ENCODE results near the gene RAB3C. TPM values are rescaled to one million over a fixed set of nuclear protein-coding genes. Genes with fewer than 3 reads are reported as not detected.
"Not testable (repeated sequence)": the region's sequence is repeated elsewhere in the genome, so short reads cannot be mapped to it uniquely, and the experiment has no call there.

The RAB3C gene
- total RNA-seq, 1 donor from 2014 or later: not detected

DNA sequence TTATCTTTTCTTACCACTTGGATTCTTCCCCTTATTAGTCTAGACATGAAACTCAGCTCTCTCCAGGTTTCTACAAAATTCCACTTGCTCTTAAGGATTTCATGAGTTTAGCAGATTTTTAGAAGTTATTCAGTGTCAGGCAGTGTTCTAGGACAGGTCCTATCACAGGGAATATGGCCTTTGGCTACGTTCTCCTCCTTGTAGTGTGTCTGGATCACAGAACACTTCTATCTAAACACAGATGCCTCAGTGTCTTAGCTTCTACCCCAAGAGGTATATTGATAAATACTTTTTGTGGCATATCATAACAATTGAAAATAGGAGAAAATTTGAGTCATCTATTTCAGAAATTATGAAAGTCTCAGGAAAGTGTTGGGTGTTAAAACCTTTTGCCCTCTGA, 15.6 kb downstream of the RAB3C start:
- Mint-ChIP-seq H3K36me3 (ENCODE audit: low read depth) (peaks cover 3% of the 10 kb centered on the region), H3K4me1 (ENCODE audit: low read depth) (no peaks in the 10 kb centered on the region), H3K27ac (ENCODE audit: unreplicated experiment) (no peak overlapping the region), H3K9me3 (ENCODE audit: low read depth) (peaks cover 13% of the 10 kb centered on the region), H3K27me3 (ENCODE audit: low read depth) (peaks cover 6% of the 10 kb centered on the region), H3K4me3 (ENCODE audit: unreplicated experiment) (no peak overlapping the region)
- TF ChIP-seq, protein P1, sequence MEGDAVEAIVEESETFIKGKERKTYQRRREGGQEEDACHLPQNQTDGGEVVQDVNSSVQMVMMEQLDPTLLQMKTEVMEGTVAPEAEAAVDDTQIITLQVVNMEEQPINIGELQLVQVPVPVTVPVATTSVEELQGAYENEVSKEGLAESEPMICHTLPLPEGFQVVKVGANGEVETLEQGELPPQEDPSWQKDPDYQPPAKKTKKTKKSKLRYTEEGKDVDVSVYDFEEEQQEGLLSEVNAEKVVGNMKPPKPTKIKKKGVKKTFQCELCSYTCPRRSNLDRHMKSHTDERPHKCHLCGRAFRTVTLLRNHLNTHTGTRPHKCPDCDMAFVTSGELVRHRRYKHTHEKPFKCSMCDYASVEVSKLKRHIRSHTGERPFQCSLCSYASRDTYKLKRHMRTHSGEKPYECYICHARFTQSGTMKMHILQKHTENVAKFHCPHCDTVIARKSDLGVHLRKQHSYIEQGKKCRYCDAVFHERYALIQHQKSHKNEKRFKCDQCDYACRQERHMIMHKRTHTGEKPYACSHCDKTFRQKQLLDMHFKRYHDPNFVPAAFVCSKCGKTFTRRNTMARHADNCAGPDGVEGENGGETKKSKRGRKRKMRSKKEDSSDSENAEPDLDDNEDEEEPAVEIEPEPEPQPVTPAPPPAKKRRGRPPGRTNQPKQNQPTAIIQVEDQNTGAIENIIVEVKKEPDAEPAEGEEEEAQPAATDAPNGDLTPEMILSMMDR (IDR thresholded peaks at IDR 0.05): no peak
- DNase-seq (ENCODE audit: low spot score): no peak

DNA sequence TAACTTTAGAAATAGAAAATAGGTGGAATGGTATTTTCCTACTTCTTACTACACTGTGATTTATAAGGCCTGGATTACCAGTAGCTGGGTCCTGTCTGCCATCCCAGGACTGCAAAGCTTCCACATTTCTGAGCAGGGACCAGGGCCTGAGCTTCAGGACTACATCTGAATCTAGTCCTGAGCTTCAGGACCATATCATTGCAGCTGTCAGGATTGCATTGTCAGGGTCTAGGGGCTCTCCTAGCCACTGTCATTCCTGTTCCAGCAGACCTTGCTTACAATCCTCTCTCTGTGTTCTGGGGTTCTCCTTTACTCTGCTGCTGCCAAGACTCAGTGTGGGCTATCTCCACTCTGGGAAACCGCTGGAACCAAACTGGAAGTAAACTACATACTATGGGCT, 16.3 kb downstream of the RAB3C start:
- no peak for DNase-seq (ENCODE audit: low spot score)
- TF ChIP-seq, protein P1 (IDR thresholded peaks at IDR 0.05): no peak
- Mint-ChIP-seq H3K27ac (ENCODE audit: unreplicated experiment) (no peak overlapping the region), H3K4me1 (ENCODE audit: low read depth) (no peaks in the 10 kb centered on the region), H3K4me3 (ENCODE audit: unreplicated experiment) (no peak overlapping the region), H3K27me3 (ENCODE audit: low read depth) (peaks cover 3% of the 10 kb centered on the region), H3K9me3 (ENCODE audit: low read depth) (peaks cover 15% of the 10 kb centered on the region), H3K36me3 (ENCODE audit: low read depth) (peaks cover 3% of the 10 kb centered on the region)

DNA sequence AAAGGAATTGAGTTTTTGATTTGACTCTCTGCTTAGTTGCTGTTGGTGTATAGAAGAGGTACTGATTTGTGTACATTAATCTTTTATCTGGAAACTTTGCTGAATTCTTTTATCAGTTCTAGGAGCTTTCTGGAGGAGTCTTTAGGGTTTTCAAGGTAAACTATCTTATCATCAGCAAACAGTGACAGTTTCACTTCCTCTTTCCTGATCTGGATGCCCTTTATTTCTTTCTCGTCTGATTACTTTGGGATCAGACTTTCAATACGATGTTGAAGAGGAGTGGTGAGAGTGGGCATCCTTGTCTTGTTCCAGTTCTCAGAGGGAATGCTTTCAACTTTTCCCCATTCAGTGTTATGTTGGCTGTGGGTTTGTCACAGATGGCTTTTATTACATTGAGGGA, 17.7 kb downstream of the RAB3C start:
- H3K36me3 Mint-ChIP-seq (ENCODE audit: low read depth); H3K27me3 Mint-ChIP-seq (ENCODE audit: low read depth): not testable (repeated sequence)

DNA sequence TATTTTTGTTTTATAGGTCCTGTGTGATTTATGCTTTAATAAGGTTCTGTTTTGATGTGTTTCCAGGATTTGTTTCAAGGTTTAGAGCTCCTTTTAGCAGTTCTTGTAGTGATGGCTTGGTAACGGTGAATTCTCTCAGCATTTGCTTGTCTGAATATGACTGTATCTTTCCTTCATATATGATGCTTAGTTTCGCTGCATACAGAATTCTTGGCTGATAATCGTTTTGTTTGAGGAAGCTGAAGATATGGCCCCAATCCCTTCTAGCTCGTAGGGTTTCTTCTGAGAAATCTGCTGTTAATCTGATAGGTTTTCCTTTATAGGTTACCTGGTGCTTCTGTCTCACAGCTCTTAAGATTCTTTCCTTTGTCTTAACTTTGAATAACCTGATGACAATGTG, 20.0 kb downstream of the RAB3C start:
- DNase-seq (ENCODE audit: low spot score); H3K36me3 Mint-ChIP-seq (ENCODE audit: low read depth); H3K4me1 Mint-ChIP-seq (ENCODE audit: low read depth); H3K27me3 Mint-ChIP-seq (ENCODE audit: low read depth); H3K4me3 Mint-ChIP-seq (ENCODE audit: unreplicated experiment); H3K27ac Mint-ChIP-seq (ENCODE audit: unreplicated experiment): not testable (repeated sequence)
- H3K9me3 Mint-ChIP-seq (ENCODE audit: low read depth): peaks cover 19% of the 10 kb centered on the region

More for the DNA sequence above, 17.7 kb downstream of the RAB3C start:
- not testable (repeated sequence) for H3K4me1 Mint-ChIP-seq (ENCODE audit: low read depth); H3K27ac Mint-ChIP-seq (ENCODE audit: unreplicated experiment); DNase-seq (ENCODE audit: low spot score); H3K4me3 Mint-ChIP-seq (ENCODE audit: unreplicated experiment)
- peaks cover 18% of the 10 kb centered on the region for H3K9me3 Mint-ChIP-seq (ENCODE audit: low read depth)

DNA sequence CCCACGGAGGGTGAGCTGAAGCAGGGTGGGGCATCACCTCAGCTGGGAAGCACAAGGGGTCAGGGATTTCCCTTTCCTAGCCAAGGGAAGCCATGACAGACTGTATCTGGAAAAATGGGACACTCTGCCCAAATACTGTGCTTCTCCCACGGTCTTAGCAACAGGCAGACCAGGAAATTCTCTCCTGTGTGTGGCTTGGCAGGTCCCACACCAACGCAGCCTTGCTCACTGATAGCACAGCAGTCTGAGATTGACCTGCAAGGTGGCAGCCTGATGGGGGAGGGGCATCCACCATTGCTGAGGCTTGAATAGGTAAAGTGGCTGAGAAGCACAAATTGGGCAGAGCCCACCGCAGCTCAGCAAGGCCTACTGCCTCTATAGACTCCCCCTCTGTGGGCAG, 23.2 kb downstream of the RAB3C start:
- peaks cover 3% of the 10 kb centered on the region for H3K36me3 Mint-ChIP-seq (ENCODE audit: low read depth)
- H3K4me3 Mint-ChIP-seq (ENCODE audit: unreplicated experiment): no peak overlapping the region
- peaks cover 26% of the 10 kb centered on the region for H3K9me3 Mint-ChIP-seq (ENCODE audit: low read depth)
- no peak for DNase-seq (ENCODE audit: low spot score)
- H3K27me3 Mint-ChIP-seq (ENCODE audit: low read depth): peaks cover 2% of the 10 kb centered on the region
- TF ChIP-seq, protein P1 (IDR thresholded peaks at IDR 0.05): no peak
- no peaks in the 10 kb centered on the region for H3K4me1 Mint-ChIP-seq (ENCODE audit: low read depth)
- H3K27ac Mint-ChIP-seq (ENCODE audit: unreplicated experiment): no peak overlapping the region

DNA sequence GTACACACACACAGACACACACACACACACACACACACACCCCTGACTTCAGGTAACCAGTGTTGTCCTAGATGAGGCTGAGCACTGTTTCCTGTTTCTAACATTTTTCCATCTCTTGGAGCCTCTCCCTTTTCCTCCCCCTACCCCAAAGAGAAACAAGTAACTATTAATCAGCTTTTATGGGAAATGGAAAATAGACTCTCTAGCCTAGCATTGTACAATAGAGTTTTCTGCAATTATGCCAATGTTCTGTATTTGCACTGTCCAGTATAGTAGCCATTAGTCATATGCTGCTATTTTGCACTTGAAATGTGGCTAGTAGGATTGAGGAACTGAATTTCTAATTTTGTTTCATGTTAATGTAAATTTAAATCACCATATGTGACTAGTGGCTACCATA, 33.1 kb downstream of the RAB3C start:
- DNase-seq (ENCODE audit: low spot score): no peak
- no peak overlapping the region for H3K4me3 Mint-ChIP-seq (ENCODE audit: unreplicated experiment)
- H3K27me3 Mint-ChIP-seq (ENCODE audit: low read depth): peaks cover 2% of the 10 kb centered on the region
- no peaks in the 10 kb centered on the region for H3K4me1 Mint-ChIP-seq (ENCODE audit: low read depth)
- H3K36me3 Mint-ChIP-seq (ENCODE audit: low read depth): no peaks in the 10 kb centered on the region
- TF ChIP-seq, protein P1 (IDR thresholded peaks at IDR 0.05): no peak
- H3K27ac Mint-ChIP-seq (ENCODE audit: unreplicated experiment): no peak overlapping the region
- no peaks in the 10 kb centered on the region for H3K9me3 Mint-ChIP-seq (ENCODE audit: low read depth)

All from chondrocyte (in vitro differentiated cells).